ENCODE measurements around the gene ARID3C. TPM values are rescaled to one million over a fixed set of nuclear protein-coding genes. Genes with fewer than 3 reads are reported as not detected.

The ARID3C gene
- total and polyA plus RNA-seq, 4 experiments from 2014 or later: not detected

GRCh38 chr9:34591248-34591916, 37.5 kb downstream of the ARID3C start:
- Mint-ChIP-seq H3K27me3 (peaks cover 52 to 67% of the 10 kb centered on the region in 2 donors), H3K27ac (no peak overlapping the region), H3K9me3 (peaks cover 0 to 2% (median 0%) of the 10 kb centered on the region in 8 donors), H3K4me1 (peaks cover 12 to 45% (median 20%) of the 10 kb centered on the region in 4 donors), H3K36me3 (no peaks in the 10 kb centered on the region), H3K4me3 (peak overlapping the region; percentile 25 to 85 (median 80))
- no peak overlapping the region for H3K27ac ChIP-seq (ENCODE audit: low read depth, low read length)
- peaks cover 25% of the 10 kb centered on the region for H3K4me1 ChIP-seq (ENCODE audit: insufficient read depth, low read length)
- peak overlapping the region; percentile 23 to 50 for H3K4me3 ChIP-seq (ENCODE audit: low read length in 2 of 2)
- ChIA-PET CTCF (ENCODE audit: partially characterized antibody) (interaction anchor here (0.6 to 3.0 kb wide), 40 partner anchors 7 to 967 kb away, joined by 3 to 21 read pairs (median 4); partner anchors contain the start of genes DCTN3, GALT, RPP25L and SIGMAR1), POLR2A (ENCODE audit: partially characterized antibody) (interaction anchor here (0.6 to 1.2 kb wide), 2 partner anchors 13 to 261 kb away, joined by 3 to 4 read pairs; no protein-coding TSS in a partner anchor)
- H3K36me3 ChIP-seq (ENCODE audit: insufficient read depth, low read length): no peaks in the 10 kb centered on the region
- peaks cover 47% of the 10 kb centered on the region for H3K27me3 ChIP-seq (ENCODE audit: insufficient read depth, low read length)
- no peaks in the 10 kb centered on the region for H3K9me3 ChIP-seq (ENCODE audit: control insufficient read depth in 1 of 2, low read length in 2 of 2)
- intact Hi-C loops (cut with micrococcal nuclease): loop anchor here (1.0 to 5.0 kb wide), 4 partner anchors 44 to 187 kb away; no protein-coding TSS in a partner anchor
- peak; percentile 61 to 74 (median 65) for DNase-seq

GRCh38 chr9:34590381-34591247, 38.3 kb downstream of the ARID3C start:
- H3K4me1 ChIP-seq (ENCODE audit: insufficient read depth, low read length): peaks cover 25% of the 10 kb centered on the region
- H3K4me1 Mint-ChIP-seq: peaks cover 12 to 45% (median 20%) of the 10 kb centered on the region in 4 donors
- H3K4me3 Mint-ChIP-seq: peak overlapping the region; percentile 70 to 85 (median 80)
- POLR2A ChIA-PET (ENCODE audit: partially characterized antibody): no interaction called here
- DNase-seq: peak in 1 of 5 donors; percentile 4
- H3K9me3 Mint-ChIP-seq: peaks cover 0 to 2% (median 0%) of the 10 kb centered on the region in 8 donors
- intact Hi-C loops (cut with micrococcal nuclease): loop anchor here (1.0 to 5.0 kb wide), 4 partner anchors 43 to 186 kb away; no protein-coding TSS in a partner anchor
- CTCF ChIA-PET (ENCODE audit: partially characterized antibody): interaction anchor here (0.7 to 3.0 kb wide), 22 partner anchors 8 to 260 kb away, joined by 3 to 21 read pairs (median 5); partner anchors contain the start of genes DCTN3, GALT and RPP25L
- H3K36me3 ChIP-seq (ENCODE audit: insufficient read depth, low read length): no peaks in the 10 kb centered on the region
- peaks cover 47% of the 10 kb centered on the region for H3K27me3 ChIP-seq (ENCODE audit: insufficient read depth, low read length)
- H3K27ac Mint-ChIP-seq: peak overlapping the region in 1 of 7 donors; percentile 30
- no peaks in the 10 kb centered on the region for H3K36me3 Mint-ChIP-seq
- no peaks in the 10 kb centered on the region for H3K9me3 ChIP-seq (ENCODE audit: control insufficient read depth in 1 of 2, low read length in 2 of 2)
- H3K27ac ChIP-seq (ENCODE audit: low read depth, low read length): no peak overlapping the region
- H3K4me3 ChIP-seq (ENCODE audit: low read length in 2 of 2): peak overlapping the region; percentile 23 to 50
- peaks cover 59 to 72% of the 10 kb centered on the region in 2 donors for H3K27me3 Mint-ChIP-seq

GRCh38 chr9:34589636-34590380, 39.1 kb downstream of the ARID3C start, which contains the start of gene CNTFR:
CNTFR (minus strand) TSS chr9:34589724; CDS start chr9:34568981, 20,743 bp downstream.
- peaks cover 56 to 74% of the 10 kb centered on the region in 2 donors for H3K27me3 Mint-ChIP-seq
- no peaks in the 10 kb centered on the region for H3K36me3 Mint-ChIP-seq
- H3K4me3 Mint-ChIP-seq: peak within 1 kb of the TSS; percentile 78 to 86 (median 82)
- peak within 1 kb of the TSS in 3 of 7 donors; percentile 5 to 63 (median 30) for H3K27ac Mint-ChIP-seq
- Histone ChIP-seq H3K27ac (ENCODE audit: low read depth, low read length) (no peak within 1 kb of the TSS), H3K4me1 (ENCODE audit: insufficient read depth, low read length) (peaks cover 25% of the 10 kb centered on the region), H3K27me3 (ENCODE audit: insufficient read depth, low read length) (peaks cover 43% of the 10 kb centered on the region), H3K36me3 (ENCODE audit: insufficient read depth, low read length) (no peaks in the 10 kb centered on the region), H3K4me3 (ENCODE audit: low read length in 2 of 2) (peak within 1 kb of the TSS in 1 of 2 donors; percentile 50), H3K9me3 (ENCODE audit: control insufficient read depth in 1 of 2, low read length in 2 of 2) (no peaks in the 10 kb centered on the region)
- ChIA-PET POLR2A (ENCODE audit: partially characterized antibody) (no interaction called here), CTCF (ENCODE audit: partially characterized antibody) (no interaction called here)
- peak in 2 of 5 donors; percentile 10 to 20 for DNase-seq
- peaks cover 12 to 45% (median 20%) of the 10 kb centered on the region in 4 donors for H3K4me1 Mint-ChIP-seq
- H3K9me3 Mint-ChIP-seq: peaks cover 0 to 2% (median 0%) of the 10 kb centered on the region in 8 donors
- intact Hi-C loops (cut with micrococcal nuclease): loop anchor here (5.0 kb wide), 1 partner anchor 43 kb away; no protein-coding TSS in a partner anchor

- ChIA-PET CTCF (ENCODE audit: partially characterized antibody) (interaction anchor here (1.8 kb wide), 1 partner anchor 185 kb away, joined by 7 read pairs; no protein-coding TSS in a partner anchor), POLR2A (ENCODE audit: partially characterized antibody) (no interaction called here)
- intact Hi-C loops (cut with micrococcal nuclease): no loop called here
- Mint-ChIP-seq H3K4me1 (peaks cover 12 to 45% (median 20%) of the 10 kb centered on the region in 4 donors), H3K27me3 (peaks cover 58 to 82% of the 10 kb centered on the region in 2 donors), H3K9me3 (peaks cover 0 to 2% (median 0%) of the 10 kb centered on the region in 8 donors), H3K27ac (peak overlapping the region in 1 of 7 donors; percentile 5), H3K4me3 (peak overlapping the region; percentile 70 to 86 (median 79)), H3K36me3 (no peaks in the 10 kb centered on the region)
- H3K4me1 ChIP-seq (ENCODE audit: insufficient read depth, low read length): peaks cover 25% of the 10 kb centered on the region
- no peak overlapping the region for H3K4me3 ChIP-seq (ENCODE audit: low read length in 2 of 2)
- no peaks in the 10 kb centered on the region for H3K9me3 ChIP-seq (ENCODE audit: control insufficient read depth in 1 of 2, low read length in 2 of 2)
- no peak for DNase-seq
- H3K27ac ChIP-seq (ENCODE audit: low read depth, low read length): no peak overlapping the region
- no peaks in the 10 kb centered on the region for H3K36me3 ChIP-seq (ENCODE audit: insufficient read depth, low read length)
- H3K27me3 ChIP-seq (ENCODE audit: insufficient read depth, low read length): peaks cover 44% of the 10 kb centered on the region
These were observed 39.9 kb downstream of the ARID3C start for GRCh38 chr9:34588671-34589635.

GRCh38 chr9:34587271-34587670, 41.6 kb downstream of the ARID3C start:
- Histone ChIP-seq H3K9me3 (ENCODE audit: control insufficient read depth in 1 of 2, low read length in 2 of 2) (no peaks in the 10 kb centered on the region), H3K27ac (ENCODE audit: low read depth, low read length) (no peak overlapping the region), H3K4me3 (ENCODE audit: low read length in 2 of 2) (no peak overlapping the region), H3K4me1 (ENCODE audit: insufficient read depth, low read length) (peaks cover 25% of the 10 kb centered on the region), H3K27me3 (ENCODE audit: insufficient read depth, low read length) (peaks cover 32% of the 10 kb centered on the region), H3K36me3 (ENCODE audit: insufficient read depth, low read length) (no peaks in the 10 kb centered on the region)
- Mint-ChIP-seq H3K4me1 (peaks cover 12 to 39% (median 18%) of the 10 kb centered on the region in 4 donors), H3K36me3 (no peaks in the 10 kb centered on the region), H3K9me3 (peaks cover 0 to 2% (median 0%) of the 10 kb centered on the region in 8 donors), H3K4me3 (peak overlapping the region in 3 of 8 donors; percentile 2 to 77 (median 14)), H3K27me3 (peaks cover 53 to 79% of the 10 kb centered on the region in 2 donors), H3K27ac (no peak overlapping the region)
- ChIA-PET POLR2A (ENCODE audit: partially characterized antibody) (no interaction called here), CTCF (ENCODE audit: partially characterized antibody) (interaction anchor here (0.6 to 1.8 kb wide), 4 partner anchors 68 to 254 kb away, joined by 3 to 7 read pairs (median 3); no protein-coding TSS in a partner anchor)
- DNase-seq: no peak
- intact Hi-C loops (cut with micrococcal nuclease): no loop called here

Measured in CD4-positive, alpha-beta memory T cell (primary cell).